ENCODE measurements around the gene DIP2C.

Gene DIP2C

GRCh38 chr10:507908-508444 is 181.5 kb downstream of the DIP2C start:
- DNase-seq: no peak

- no peak for DNase-seq
Observed at GRCh38 chr10:507355-507699, 182.1 kb downstream of the DIP2C start.

DNA sequence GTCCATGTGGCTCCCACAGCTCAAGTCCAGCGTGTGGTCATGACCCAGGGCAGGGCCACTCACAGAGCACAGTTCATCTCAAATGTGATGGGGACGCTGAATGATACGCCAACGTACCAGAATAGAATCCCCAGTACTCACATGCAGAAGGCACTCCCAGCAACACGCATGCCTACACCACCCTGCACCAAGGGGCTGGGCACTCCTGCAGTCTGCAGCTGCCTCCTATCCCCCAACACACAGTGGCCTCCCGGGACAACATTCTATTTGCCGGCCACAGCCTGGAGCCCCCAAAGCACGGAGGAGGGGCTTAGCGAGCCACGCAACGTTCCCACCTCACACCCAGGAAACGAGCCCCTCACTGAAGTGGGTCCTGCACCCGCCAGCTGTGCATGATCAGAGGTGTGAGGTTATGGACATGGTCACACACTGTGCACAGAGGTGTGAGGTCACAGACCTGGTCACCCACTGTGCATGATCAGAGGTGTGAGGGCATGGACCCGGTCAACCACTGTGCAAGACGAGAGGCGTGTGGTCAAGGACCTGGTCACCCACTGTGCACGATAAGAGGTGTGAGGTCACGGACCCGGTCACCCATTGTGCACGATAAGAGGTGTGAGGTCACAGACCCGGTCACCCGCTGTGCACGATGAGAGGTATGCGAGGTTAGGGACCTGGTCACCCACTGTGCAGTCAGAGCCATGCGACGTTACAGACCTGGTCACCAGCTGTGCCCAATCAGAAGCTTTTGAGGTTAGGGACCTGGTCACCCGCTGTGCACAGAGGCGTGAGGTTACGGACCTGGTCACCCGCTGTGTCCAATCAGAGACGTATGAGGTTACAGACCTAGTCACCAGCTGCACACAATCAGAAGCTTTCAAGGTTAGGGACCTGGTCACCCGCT is 182.8 kb downstream of the DIP2C start:
- no peak for DNase-seq

DNA sequence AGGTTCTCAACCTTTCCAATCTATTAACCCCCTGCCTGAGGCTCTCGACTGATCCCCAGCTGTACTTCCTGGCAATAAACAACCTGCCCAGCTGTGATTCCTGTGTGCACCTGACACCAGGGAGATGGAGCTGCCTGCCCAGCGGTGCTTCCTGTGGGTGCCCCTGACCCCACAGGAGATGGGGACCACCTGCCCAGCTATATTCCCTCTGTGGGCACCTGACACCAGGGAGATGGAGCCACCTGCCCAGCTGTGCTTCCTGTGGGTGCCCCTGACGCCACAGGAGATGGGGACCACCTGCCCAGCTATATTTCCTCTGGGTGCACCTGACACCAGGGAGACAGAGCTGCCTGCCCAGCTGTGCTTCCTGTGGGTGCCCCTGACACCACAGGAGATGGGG is 184.0 kb downstream of the DIP2C start:
- no peak for DNase-seq

- DNase-seq: no peak
Observed at GRCh38 chr10:504806-505205, 184.7 kb downstream of the DIP2C start.

GRCh38 chr10:504121-504611 is 185.3 kb downstream of the DIP2C start:
- DNase-seq: no peak

DNA sequence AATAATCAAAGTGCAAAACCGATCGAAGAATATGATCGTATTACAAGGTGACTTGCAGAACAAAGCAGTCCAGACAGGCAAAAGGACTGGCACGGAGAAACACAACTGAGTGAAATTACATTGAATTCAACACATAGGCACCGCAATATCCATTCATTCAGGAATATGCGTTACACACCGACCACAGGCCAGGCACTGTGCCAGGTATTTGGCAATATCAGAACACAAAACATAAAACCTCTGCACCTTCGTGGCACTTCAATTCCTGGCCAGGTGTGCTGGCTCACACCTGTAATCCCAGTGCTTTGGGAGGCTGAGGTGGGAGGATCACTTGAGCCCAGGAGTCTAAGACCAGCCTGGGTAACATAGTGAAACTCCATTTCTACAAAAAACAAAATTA is 187.9 kb downstream of the DIP2C start:
- DNase-seq: no peak

- no peak for DNase-seq
Observed at GRCh38 chr10:500876-501275, 188.6 kb downstream of the DIP2C start.

- DNase-seq: no peak
Observed at GRCh38 chr10:499991-500390, 189.5 kb downstream of the DIP2C start.

- DNase-seq: no peak
Observed at GRCh38 chr10:498760-499435, 190.6 kb downstream of the DIP2C start.

DNA sequence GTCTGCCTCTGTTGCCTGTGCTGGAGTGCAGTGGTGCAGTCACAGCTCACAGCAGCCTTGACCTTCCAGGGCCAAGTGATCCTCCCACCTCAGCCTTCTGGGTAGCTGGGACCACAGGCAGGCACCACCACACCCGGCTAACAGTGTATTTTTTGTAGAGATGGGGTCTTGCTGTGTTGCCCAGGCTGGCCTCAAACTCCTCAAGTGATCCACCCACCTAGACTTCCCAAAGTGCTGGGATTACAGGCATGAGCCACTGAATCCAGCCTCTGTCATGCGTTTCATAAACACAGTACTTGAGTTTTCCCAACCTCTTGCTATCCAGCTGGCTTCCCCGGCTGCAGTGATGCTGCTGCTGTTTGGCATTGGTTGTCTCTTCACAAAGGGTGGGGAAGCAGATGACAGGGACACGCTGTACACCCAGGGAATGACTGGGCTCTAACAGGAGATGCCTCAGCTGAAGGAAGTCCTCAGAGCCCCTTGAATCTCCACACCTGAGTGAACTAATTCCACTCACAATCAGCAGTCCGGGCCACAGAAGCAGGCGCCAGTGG is 191.5 kb downstream of the DIP2C start:
- DNase-seq: no peak

DNA sequence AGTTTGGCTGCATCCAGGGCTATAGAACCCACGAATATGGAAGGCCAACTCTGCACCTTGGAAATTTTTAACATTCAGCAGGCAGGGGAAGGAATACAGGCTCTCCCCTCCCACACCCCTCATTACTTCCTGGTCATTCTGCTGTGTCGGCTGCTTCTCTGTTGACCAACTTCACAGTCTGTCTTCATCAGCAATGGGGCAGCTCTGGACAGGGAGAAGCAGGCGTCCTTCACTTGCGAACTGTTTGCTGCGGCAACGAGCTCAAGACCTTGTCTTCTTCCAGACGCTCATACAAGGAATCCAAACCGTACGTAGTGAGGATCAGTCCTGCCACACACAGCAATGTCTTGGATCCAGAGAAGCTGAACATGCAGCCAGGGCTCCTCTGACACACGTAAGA is 192.2 kb downstream of the DIP2C start:
- DNase-seq: no peak

- no peak for DNase-seq
Observed at GRCh38 chr10:494556-494955, 194.9 kb downstream of the DIP2C start.

GRCh38 chr10:494149-494542 is 195.3 kb downstream of the DIP2C start:
- no peak for DNase-seq

DNA sequence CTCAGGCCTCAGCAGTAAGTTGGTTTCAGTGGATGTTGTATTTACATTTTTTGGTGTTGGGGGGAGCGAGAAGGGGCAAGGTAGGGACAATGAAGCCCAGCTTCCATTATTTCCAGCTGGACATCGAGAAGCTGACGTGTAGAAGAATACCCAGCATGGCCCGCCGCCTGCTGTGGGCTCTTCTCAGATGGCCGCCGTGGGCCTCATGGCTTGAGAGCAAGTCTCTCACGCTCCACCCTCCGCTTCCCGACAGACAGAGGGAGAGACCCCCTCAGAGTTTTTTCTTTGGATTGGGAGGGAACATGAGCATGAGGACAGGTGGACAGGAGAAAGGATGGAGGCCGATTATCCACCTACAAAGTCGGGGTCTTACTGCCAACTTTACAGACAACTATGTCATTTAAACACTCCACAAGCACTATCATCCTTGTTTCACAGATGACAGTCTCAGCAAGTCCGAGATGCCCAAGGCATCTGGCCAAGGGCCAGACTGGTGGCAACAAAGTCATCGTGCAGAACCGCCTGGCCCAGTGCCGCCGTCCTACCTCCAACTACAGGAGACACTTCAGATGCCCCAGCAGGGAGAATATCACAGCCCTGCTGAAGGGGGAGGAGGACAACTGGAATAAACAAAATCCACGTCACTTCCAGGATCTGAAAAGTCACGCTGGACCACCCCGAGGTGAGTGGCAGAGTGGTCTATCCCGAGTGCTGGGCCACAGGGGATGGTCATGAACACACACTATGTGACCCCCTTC is 195.9 kb downstream of the DIP2C start:
- no peak for DNase-seq

DNA sequence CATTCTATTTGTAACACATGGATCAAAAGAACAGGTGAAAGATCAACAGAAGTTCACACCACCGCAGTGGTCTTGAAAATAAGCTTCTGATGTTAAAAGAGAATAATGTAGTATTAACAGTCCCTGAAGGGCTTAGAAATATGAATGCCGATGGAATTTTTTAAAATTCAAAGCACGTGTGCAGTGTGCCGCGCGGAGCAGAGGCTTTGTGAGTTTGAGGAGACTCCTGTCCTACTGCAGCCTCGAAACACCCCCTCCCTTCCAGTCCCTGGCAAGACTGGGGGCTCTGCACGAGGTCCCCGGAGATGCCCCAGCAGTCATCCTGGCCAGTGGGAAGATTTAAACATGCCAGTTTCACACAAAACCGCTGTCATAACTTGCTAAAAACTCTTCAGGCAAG is 196.6 kb downstream of the DIP2C start:
- no peak for DNase-seq

DNA sequence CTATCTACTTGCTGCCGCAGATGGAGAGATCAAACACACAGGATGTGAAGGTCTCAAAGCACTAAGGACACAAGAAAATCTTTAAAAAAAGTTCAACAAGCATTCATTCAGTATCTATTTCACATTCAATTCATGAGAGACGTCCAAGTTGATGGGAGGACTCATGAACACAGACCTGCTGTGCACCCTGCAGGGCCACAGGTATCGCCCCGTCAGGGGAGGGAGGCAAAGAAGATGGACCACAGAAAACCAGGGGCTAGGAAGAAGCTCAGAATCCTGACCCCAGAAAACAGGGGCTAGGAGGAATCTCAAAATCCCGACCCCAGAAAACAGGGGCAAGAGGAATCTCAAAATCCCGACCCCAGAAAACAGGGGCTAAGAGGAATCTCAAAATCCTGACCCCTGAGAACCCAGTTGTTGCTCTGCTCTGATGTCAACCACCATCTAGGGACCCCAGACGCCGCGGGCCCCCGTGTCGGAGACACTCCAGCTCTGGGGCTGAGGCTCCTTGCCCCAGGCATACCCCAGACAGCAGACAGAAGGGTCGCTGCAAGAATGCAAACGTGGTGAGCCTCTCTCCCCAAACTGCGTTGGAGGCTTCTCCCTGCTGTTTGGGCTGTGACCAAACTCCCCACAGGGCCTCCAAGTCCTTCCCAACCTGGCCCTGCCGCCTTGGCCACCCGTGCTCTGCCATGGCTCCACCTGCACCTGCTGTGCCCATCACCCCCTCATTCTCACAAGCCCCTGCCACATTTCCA is 197.6 kb downstream of the DIP2C start:
- no peak for DNase-seq

GRCh38 chr10:490891-491571 is 198.4 kb downstream of the DIP2C start:
- no peak for DNase-seq

DNA sequence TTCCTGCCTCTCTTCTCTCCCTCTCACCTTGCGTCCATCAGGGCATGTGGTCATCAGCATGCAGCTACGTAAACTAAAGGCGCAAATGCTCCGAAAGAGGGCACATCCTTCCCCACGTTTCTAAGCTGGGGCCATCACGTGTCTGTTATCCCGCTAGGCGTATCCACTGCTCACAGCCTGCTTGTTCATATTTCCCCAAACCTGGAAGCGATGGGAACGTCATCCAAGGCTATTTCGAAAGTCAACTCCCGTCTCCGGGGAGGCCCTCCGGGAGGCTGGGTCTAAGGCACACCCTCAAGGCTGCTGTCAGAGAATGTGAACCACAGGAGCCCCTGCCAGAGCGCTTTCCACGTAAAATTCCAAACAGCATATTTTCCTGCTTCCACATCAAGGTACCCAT is 199.2 kb downstream of the DIP2C start:
- DNase-seq: no peak

GRCh38 chr10:489330-489729 is 200.1 kb downstream of the DIP2C start:
- no peak for DNase-seq

DNA sequence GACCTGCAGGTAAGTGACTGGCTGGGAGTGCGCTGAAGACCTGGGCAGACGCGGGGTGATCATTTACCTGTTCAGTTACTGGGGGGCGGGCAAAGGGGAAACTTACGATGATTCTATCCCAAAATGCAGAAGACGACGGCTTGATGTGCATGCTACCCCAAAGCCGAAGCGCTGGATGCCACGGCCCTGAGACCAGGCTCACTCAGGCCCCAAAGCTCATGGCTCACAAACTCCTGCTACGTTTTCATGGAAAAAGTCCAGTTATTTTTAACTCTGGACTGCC is 200.6 kb downstream of the DIP2C start:
- DNase-seq: no peak

Measured in stimulated activated CD4-positive, alpha-beta T cell treated with anti-CD3 and anti-CD28 coated beads, Interleukin-12 subunit alpha, Interleukin-12 subunit beta, amount 100 ng/mL, for 4 hours (primary cell).